Islet of Langerhans (tissue), 1 donor: ENCODE data around the gene SH3BP1.

Experiments used
- FAIRE-seq: peaks from one replicate; lab custom pipeline; 2011; peaks lifted over from hg19 to GRCh38; lab: Jason Lieb, UNC

Gene SH3BP1

DNA sequence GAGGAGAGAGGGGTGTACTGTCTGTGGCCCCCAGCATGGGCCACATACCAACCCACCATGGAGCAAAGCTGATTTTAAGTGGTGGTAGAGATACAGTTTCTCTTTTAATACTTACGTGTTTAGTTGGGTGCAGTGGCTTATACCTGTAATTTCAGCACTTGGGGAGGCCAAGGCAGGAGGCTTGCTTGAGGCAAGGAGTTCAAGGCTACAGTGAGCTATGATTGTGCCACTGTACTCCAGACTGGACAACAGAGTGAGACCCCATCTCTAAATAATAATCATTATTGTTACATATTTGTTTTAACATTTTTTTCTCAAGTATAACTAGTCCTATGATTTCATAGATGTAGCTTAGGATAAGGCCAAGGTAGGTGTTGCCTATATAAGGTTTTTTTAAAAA is 22.0 kb upstream of the SH3BP1 start:
- FAIRE-seq: no peak

GRCh38 chr22:37618072-37618656 is 21.3 kb upstream of the SH3BP1 start:
- no peak for FAIRE-seq

DNA sequence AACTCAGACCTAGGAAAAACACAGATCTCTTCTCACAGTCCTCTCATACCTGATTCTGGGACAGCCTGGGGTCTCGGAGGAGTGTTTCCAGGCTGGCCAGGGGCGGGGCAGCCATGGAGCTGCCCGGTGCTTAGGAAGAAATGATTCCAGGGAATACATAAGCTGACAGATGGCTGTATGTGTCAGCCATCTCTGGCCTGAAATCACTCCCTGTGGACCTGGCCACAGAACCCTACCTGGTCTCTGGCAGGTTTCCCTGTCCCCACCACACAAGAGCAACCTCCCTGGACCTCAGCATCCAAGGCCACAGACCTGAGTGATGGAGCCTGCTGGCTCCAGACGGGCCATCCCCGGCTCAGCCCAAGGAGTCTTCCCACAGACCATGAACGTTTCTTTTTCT is 20.8 kb upstream of the SH3BP1 start:
- FAIRE-seq: no peak

DNA sequence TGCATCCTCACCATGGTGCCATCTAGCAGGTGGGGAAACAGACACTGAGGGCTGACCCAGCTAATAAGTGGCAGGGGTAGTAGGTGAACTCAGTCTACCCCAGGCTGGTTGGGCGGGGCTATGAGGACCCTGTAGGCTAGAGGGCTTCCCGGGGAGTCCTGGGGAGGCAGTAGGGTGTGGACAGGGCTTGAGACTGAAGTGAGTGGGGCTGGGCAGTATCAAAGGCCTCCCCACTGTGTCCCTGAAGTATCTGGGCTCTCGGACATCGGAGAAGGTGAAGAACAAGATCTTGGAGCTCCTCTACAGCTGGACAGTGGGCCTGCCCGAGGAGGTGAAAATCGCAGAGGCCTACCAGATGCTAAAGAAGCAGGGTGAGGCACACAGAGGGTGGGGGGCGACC is 19.5 kb upstream of the SH3BP1 start:
- FAIRE-seq: no peak

- no peak for FAIRE-seq
Measured at GRCh38 chr22:37621352-37621860, 18.1 kb upstream of the SH3BP1 start.

DNA sequence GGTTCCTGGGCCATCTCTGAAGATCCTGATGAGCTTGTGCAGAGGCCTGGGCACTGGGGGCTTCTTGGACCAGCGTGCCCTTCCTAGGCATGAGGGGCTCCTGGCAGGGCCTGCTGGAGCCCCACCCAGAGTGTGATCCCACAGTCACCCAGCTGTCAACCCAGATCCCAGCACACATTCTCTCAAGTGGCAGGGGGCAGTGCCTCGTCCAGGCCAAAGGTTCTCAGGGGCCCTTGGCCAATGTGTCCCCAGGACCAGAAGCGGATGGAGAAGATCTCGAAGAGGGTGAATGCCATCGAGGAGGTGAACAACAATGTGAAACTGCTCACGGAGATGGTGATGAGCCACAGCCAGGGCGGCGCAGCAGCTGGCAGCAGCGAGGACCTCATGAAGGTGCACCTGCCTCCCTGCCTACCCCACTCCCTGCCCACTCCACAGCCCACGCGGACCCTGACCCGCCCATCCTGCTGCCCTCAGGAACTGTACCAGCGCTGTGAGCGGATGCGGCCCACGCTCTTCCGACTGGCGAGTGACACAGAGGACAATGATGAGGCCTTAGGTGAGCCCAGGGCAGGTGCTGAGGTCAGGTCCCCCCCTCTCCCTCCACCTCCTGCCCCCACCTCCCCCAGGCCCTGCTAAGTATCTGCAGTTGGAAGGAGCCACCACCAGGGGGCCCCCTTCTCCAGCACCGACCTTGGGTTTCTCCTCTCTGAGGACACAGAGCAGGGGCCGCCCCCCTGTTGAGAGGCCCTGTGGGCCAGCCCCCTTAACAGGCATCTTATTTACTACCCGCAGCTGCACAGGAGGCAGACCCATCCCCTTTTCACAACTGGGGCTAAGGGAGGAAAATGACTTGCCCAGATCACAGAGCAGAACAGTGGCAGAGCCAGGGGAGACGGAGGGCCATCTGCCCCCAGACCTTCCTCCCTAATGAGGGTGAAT is 16.1 kb upstream of the SH3BP1 start:
- FAIRE-seq: no peak

DNA sequence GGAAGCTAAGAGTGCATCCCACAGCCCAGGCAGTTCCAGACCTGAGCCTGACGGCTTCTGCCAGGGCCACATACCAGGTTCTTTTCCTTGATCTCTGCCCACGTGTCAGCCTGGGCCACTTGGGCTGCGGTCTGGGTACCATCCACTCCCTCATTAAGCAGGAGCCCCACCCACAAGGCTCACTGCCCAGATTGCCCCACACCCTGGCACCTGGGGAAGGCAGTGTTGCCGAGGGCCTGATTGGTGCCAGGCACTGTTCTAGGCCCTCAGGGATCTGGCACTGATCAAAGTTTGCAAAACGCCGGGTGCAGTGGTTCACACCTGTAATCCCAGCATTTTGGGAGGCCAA is 15.5 kb upstream of the SH3BP1 start:
- no peak for FAIRE-seq

- no peak for FAIRE-seq
Measured at GRCh38 chr22:37624876-37625275, 14.6 kb upstream of the SH3BP1 start.

- no peak for FAIRE-seq
Measured at GRCh38 chr22:37625737-37626136, 13.7 kb upstream of the SH3BP1 start.

DNA sequence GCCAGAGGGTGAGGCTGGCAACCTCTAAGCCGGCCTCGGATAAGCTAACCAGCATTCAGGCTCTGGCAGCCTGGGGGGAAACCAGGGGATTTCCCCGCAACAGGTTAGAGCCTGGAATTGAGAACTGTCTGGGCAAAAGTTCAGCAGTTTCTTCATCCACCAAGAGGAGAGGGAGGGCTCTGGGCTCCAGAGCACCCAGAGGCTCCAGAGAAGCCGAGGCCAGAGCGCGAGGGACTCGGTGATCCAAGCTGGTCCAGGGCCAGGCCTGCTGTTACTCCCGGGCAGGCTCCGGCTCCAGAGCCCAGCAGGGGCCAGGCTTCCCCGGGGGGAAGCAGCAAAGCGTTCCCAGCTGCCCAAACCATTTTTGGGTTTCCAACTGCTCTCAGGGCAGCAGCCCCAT is 13.3 kb upstream of the SH3BP1 start:
- FAIRE-seq: no peak

GRCh38 chr22:37626556-37627075 is 12.9 kb upstream of the SH3BP1 start:
- FAIRE-seq: no peak

DNA sequence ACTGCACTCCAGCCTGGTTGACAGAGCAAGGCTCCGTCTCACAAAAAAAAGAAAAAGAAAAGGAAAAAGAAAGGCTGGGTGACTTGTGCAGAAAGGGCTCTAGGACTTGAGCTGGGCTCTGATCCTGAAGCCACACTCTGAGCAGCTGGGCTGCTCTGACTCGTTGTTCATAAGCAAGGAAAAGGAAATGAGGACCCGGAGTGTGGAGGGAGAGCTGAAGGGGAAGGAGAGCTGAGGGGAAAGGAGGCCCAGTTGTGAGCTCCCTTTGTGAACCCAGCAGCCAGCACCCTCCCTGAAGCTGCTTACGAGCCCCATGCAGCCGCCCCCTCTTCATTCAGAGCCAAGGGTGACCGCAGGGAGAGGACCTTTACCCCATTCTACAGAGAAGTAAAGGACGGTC is 12.3 kb upstream of the SH3BP1 start:
- FAIRE-seq: no peak

DNA sequence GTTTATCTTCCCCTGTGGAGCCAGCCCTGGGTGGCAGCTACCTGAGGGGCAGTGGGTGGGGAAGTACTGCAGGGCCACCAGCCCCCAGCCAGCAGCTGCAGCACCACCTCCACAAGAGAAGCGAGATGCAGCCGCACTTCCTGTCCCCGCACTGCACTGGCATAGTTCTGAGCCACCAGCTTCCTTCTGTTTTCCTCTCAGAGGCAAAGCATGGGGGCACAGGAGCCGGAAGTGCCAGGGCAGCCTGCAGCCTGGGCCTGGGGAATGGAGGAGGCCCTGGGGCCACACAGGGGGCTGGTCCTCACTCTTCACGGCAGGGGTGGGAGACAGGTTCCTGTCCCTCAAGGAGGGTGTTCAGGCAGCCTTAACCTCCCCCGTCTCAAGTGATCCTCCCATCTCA is 11.9 kb upstream of the SH3BP1 start:
- FAIRE-seq: no peak

DNA sequence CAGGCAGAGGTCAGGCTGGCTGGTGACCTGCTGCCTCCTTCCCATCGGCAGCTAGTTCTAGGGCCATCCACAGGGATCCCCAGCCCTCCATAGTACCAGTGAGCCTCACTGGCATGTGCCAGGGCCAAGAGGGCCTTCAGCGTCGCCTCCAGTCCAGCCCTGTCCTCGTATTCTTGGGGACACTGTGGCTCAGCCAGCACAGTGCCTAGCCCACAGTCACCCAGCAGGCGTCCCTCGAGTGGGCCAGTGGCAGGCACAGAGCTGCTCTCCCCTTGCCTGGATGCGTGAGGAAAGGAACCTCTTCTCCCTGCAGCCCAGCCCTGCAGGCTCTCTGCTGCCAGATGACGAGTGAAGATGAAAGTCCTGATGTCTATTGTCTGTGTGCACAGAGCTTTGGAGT is 10.6 kb upstream of the SH3BP1 start:
- no peak for FAIRE-seq

GRCh38 chr22:37629928-37630327 is 9.5 kb upstream of the SH3BP1 start:
- no peak for FAIRE-seq

GRCh38 chr22:37630839-37631435 is 8.5 kb upstream of the SH3BP1 start:
- FAIRE-seq: no peak

- no peak for FAIRE-seq
Measured at GRCh38 chr22:37631448-37632173, 7.9 kb upstream of the SH3BP1 start.

GRCh38 chr22:37632174-37633088 is 7.0 kb upstream of the SH3BP1 start:
- FAIRE-seq: no peak

GRCh38 chr22:37633089-37633624 is 6.3 kb upstream of the SH3BP1 start:
- no peak for FAIRE-seq

DNA sequence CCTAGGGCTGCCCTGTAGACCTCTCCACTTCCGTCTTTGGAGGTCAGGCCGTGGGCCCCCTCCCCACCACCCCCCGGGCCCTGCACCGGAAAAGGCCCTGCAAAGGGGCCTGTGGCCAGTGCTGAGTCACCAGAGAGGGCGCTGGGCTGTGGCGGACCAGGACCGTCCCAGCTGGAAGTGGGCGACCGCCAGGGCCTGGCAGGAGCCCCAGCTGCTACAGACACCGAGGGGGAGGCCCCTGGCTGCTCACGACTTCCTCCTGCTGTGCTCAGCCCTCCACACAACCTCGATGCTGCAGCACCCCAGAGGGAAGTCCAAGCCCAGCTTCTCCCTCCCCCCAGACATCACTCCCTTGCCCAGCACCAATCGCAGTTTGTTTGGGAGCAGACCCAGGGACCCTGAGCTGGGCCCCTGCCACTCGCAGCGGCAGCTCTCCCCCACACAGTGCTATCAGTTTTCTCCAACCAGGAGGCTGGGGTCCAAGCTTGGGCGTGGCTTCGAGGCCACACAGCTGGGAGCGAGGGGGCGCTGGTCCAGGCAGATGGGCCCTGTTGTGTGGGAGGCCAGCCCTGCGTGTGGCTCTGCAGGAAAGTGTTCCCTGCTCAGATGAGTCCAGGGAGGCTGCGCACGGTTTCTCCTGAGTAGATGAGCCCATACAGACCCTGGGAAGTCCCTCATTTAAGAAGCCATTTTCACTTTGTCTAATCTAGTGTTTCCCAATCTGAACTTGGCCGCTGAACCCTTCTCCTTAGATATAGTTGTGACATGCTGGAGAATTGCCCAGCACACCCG is 5.6 kb upstream of the SH3BP1 start:
- FAIRE-seq: no peak
